Common myeloid progenitor, CD34-positive (primary cell): ENCODE measurements around the gene TRIO.
A peak's percentile ranks its signal among the peaks of the same experiment; 100 is the strongest.

Source experiments
- CTCF ChIA-PET: fragments of 350-600 bp; sonication (Branson Sonifier 250); formaldehyde crosslinking; loops from one replicate; lab custom pipeline; 2021; ENCODE audit warnings: antibody characterized with exemption; lab: Charles Lee
- POLR2A ChIA-PET: fragments of 350-600 bp; sonication (Branson Sonifier 250); formaldehyde crosslinking; loops from one replicate; lab custom pipeline; 2021; ENCODE audit warnings: antibody characterized with exemption; lab: Charles Lee
- DNase-seq, 3 donors: peaks; one replicate each; pipeline versions ENCODE4 v3.0.0 to v3.0.0-alpha.2; 2013
- H3K27ac ChIP-seq, 2 experiments: 1 replicate in 1 of 2; 2 replicates in 1 of 2; pipeline ENCODE4 v1.7.0; 2013; ENCODE audit warnings: inconsistent platforms in 2 of 2, low read length in 2 of 2, mild to moderate bottlenecking in 2 of 2, low read depth in 1 of 2, moderate library complexity in 1 of 2; ENCODE audit not compliant: severe bottlenecking in 2 of 2, insufficient read depth in 1 of 2, poor library complexity in 1 of 2
- H3K27me3 ChIP-seq, 5 experiments: replicated peaks in 2 of 5; 1 replicate in 3 of 5; 2 replicates in 2 of 5; pipeline versions ENCODE4 v1.6.1 to v1.7.0; 2013; ENCODE audit warnings: low read length in 4 of 5, mild to moderate bottlenecking in 2 of 5, moderate library complexity in 2 of 5, inconsistent platforms in 1 of 5; ENCODE audit not compliant: insufficient read depth in 5 of 5, control insufficient read depth in 4 of 5
- H3K36me3 ChIP-seq, 4 experiments: 1 replicate in 2 of 4; 2 replicates in 2 of 4; pipeline versions ENCODE4 v1.6.1 to v1.7.0; 2013; ENCODE audit warnings: low read length in 3 of 4, control low read depth in 1 of 4, mild to moderate bottlenecking in 1 of 4; ENCODE audit not compliant: control insufficient read depth in 4 of 4, insufficient read depth in 4 of 4
- H3K4me1 ChIP-seq, 4 experiments: 1 replicate in 3 of 4; 2 replicates in 1 of 4; pipeline versions ENCODE4 v1.6.1 to v1.7.1; 2013; ENCODE audit warnings: low read length in 3 of 4, mild to moderate bottlenecking in 3 of 4, control low read depth in 1 of 4, inconsistent platforms in 1 of 4, moderate library complexity in 1 of 4; ENCODE audit not compliant: control insufficient read depth in 4 of 4, insufficient read depth in 4 of 4; ENCODE audit errors: control extremely low read depth in 1 of 4
- H3K4me3 ChIP-seq, 7 experiments: 1 replicate in 4 of 7; 2 replicates in 3 of 7; pipeline versions ENCODE4 v1.5.1 to v1.7.0; 2013; ENCODE audit warnings: mild to moderate bottlenecking in 7 of 7, low read length in 6 of 7, moderate library complexity in 6 of 7, inconsistent platforms in 2 of 7, low read depth in 2 of 7, control low read depth in 1 of 7; ENCODE audit not compliant: insufficient read depth in 4 of 7, control insufficient read depth in 1 of 7; ENCODE audit errors: extremely low read depth in 1 of 7
- H3K9me3 ChIP-seq, 5 experiments: 1 replicate in 4 of 5; 2 replicates in 1 of 5; pipeline versions ENCODE4 v1.6.1 to v1.7.1; 2013; ENCODE audit warnings: low read length in 4 of 5, mild to moderate bottlenecking in 2 of 5, inconsistent platforms in 1 of 5, low read depth in 1 of 5, moderate library complexity in 1 of 5; ENCODE audit not compliant: control insufficient read depth in 4 of 5, insufficient read depth in 2 of 5; ENCODE audit errors: control extremely low read depth in 1 of 5
- WGBS: methylation state at CpG from one replicate; pipeline ENCODE4 v1.1.5; 2013; ENCODE audit not compliant: insufficient coverage; 5-methylcytosine and 5-hydroxymethylcytosine counted together

TRIO gene

GRCh38 chr5:14263699-14264098 is 120.6 kb downstream of the TRIO start:
- CTCF ChIA-PET = interaction anchor here (1.3 kb wide), 1 partner anchor 110 kb away, joined by 3 read pairs; no protein-coding TSS in a partner anchor
- H3K27ac ChIP-seq = no peak overlapping the region
- peaks cover 0 to 65% (median 32%) of the 10 kb centered on the region in 4 experiments for H3K4me1 ChIP-seq

GRCh38 chr5:14264605-14265316 is 121.6 kb downstream of the TRIO start:
- Histone ChIP-seq H3K27ac (no peak overlapping the region), H3K36me3 (no peaks in the 10 kb centered on the region), H3K4me1 (peaks cover 0 to 65% (median 31%) of the 10 kb centered on the region in 4 experiments), H3K4me3 (peak overlapping the region in 5 of 7 experiments; percentile 4 to 74 (median 43)), H3K27me3 (no peaks in the 10 kb centered on the region), H3K9me3 (no peaks in the 10 kb centered on the region)
- POLR2A ChIA-PET = no interaction called here
- WGBS = 3% methylated on average over 20 of the region's 26 CpGs
- CTCF ChIA-PET = interaction anchor here (0.7 to 2.5 kb wide), 5 partner anchors 8 to 156 kb away, joined by 3 to 12 read pairs (median 3); no protein-coding TSS in a partner anchor
- DNase-seq = peak; percentile 88 to 93 (median 93)

More at GRCh38 chr5:14263699-14264098, 120.6 kb downstream of the TRIO start:
- no peaks in the 10 kb centered on the region for H3K9me3 ChIP-seq
- no peak overlapping the region for H3K4me3 ChIP-seq
- POLR2A ChIA-PET = interaction anchor here (0.6 kb wide), 1 partner anchor 44 kb away, joined by 3 read pairs; no protein-coding TSS in a partner anchor
- H3K27me3 ChIP-seq = no peaks in the 10 kb centered on the region
- WGBS = 100% methylated on average over 1 of the region's 2 CpGs
- H3K36me3 ChIP-seq = no peaks in the 10 kb centered on the region
- DNase-seq = no peak

GRCh38 chr5:14265570-14265969 is 122.4 kb downstream of the TRIO start:
- Histone ChIP-seq H3K27me3 (no peaks in the 10 kb centered on the region), H3K4me1 (peaks cover 0 to 69% (median 33%) of the 10 kb centered on the region in 4 experiments), H3K9me3 (no peaks in the 10 kb centered on the region), H3K36me3 (no peaks in the 10 kb centered on the region), H3K27ac (no peak overlapping the region), H3K4me3 (no peak overlapping the region)
- POLR2A ChIA-PET = no interaction called here
- 95% methylated on average over 2 of the region's 2 CpGs for WGBS
- DNase-seq = no peak
- CTCF ChIA-PET = interaction anchor here (0.7 to 2.5 kb wide), 5 partner anchors 9 to 157 kb away, joined by 3 to 12 read pairs (median 3); no protein-coding TSS in a partner anchor

GRCh38 chr5:14266171-14266570 is 123.0 kb downstream of the TRIO start:
- POLR2A ChIA-PET = no interaction called here
- Histone ChIP-seq H3K9me3 (no peaks in the 10 kb centered on the region), H3K4me3 (no peak overlapping the region), H3K27ac (no peak overlapping the region), H3K36me3 (peaks cover 0 to 1% (median 0%) of the 10 kb centered on the region in 4 experiments), H3K27me3 (no peaks in the 10 kb centered on the region), H3K4me1 (peaks cover 0 to 63% (median 29%) of the 10 kb centered on the region in 4 experiments)
- no peak for DNase-seq
- WGBS = 100% methylated on average over 2 of the region's 4 CpGs
- CTCF ChIA-PET = interaction anchor here (1.0 to 2.5 kb wide), 2 partner anchors 10 to 157 kb away, joined by 3 to 12 read pairs; no protein-coding TSS in a partner anchor

GRCh38 chr5:14266686-14267085 is 123.5 kb downstream of the TRIO start:
- H3K4me3 ChIP-seq = no peak overlapping the region
- WGBS = no CpG with 5 or more reads among the region's 3 CpGs
- peak in 2 of 3 donors; percentile 44 to 64 for DNase-seq
- peaks cover 0 to 58% (median 24%) of the 10 kb centered on the region in 4 experiments for H3K4me1 ChIP-seq
- peak overlapping the region in 1 of 2 experiments; percentile 19 for H3K27ac ChIP-seq
- POLR2A ChIA-PET = no interaction called here
- no peaks in the 10 kb centered on the region for H3K27me3 ChIP-seq
- no peaks in the 10 kb centered on the region for H3K9me3 ChIP-seq
- H3K36me3 ChIP-seq = peaks cover 0 to 5% (median under 1%) of the 10 kb centered on the region in 4 experiments
- CTCF ChIA-PET = interaction anchor here (1.0 to 2.5 kb wide), 2 partner anchors 10 to 158 kb away, joined by 3 to 12 read pairs; no protein-coding TSS in a partner anchor

- WGBS = 19% methylated on average over 2 of the region's 5 CpGs
- peaks cover 0 to 52% (median 24%) of the 10 kb centered on the region in 4 experiments for H3K4me1 ChIP-seq
Observed at GRCh38 chr5:14267166-14267838, 124.2 kb downstream of the TRIO start.

More at GRCh38 chr5:14267166-14267838, 124.2 kb downstream of the TRIO start:
- CTCF ChIA-PET = interaction anchor here (1.0 to 6.1 kb wide), 3 partner anchors 9 to 124 kb away, joined by 3 to 45 read pairs (median 3); partner anchors contain the start of gene TRIO
- DNase-seq = peak; percentile 44 to 66 (median 54)
- no peaks in the 10 kb centered on the region for H3K9me3 ChIP-seq
- peak overlapping the region in 1 of 7 experiments; percentile 31 for H3K4me3 ChIP-seq
- peaks cover 0 to 8% (median 1%) of the 10 kb centered on the region in 4 experiments for H3K36me3 ChIP-seq
- no peaks in the 10 kb centered on the region for H3K27me3 ChIP-seq
- H3K27ac ChIP-seq = peak overlapping the region in 1 of 2 experiments; percentile 19
- POLR2A ChIA-PET = no interaction called here
